ENCODE measurements around the gene TRPM7. TPM values are rescaled to one million over a fixed set of nuclear protein-coding genes. Genes with fewer than 3 reads are reported as not detected.
A peak's percentile ranks its signal among the peaks of the same experiment; 100 is the strongest.

Gene TRPM7
- total and polyA plus RNA-seq, 9 of the 15 experiments (the other 6 are each of a cell fraction or from before 2014, with no cell fraction given): 12.3 to 59.2 (median 31.5) TPM

GRCh38 chr15:50685976-50686468, 575 bp downstream of the TRPM7 start (continued):
- TF ChIP-seq MTA3 (IDR thresholded peaks at IDR 0.05; ENCODE audit: borderline replicate concordance) (no peak), E2F6 (IDR thresholded peaks at IDR 0.05; ENCODE audit: borderline replicate concordance in 1 of 2, extremely low read depth in 1 of 2, insufficient read depth in 1 of 2, insufficient read length in 1 of 2, low read depth in 1 of 2, low read length in 1 of 2, poor library complexity in 1 of 2, severe bottlenecking in 1 of 2) (peak in 1 of 2 experiments; percentile 48), LEF1 (IDR thresholded peaks at IDR 0.05) (no peak), TRIM24 (IDR thresholded peaks at IDR 0.05) (no peak), HDAC2 (IDR thresholded peaks at IDR 0.05) (no peak), ZZZ3 (IDR thresholded peaks at IDR 0.05) (no peak), CHD2 (IDR thresholded peaks at IDR 0.05; ENCODE audit: low read depth, low read length) (no peak), RBFOX2 (IDR thresholded peaks at IDR 0.05; ENCODE audit: low read depth, low read length) (no peak), ARHGAP35 (IDR thresholded peaks at IDR 0.05; ENCODE audit: partially characterized antibody) (no peak), BRCA1 (IDR thresholded peaks at IDR 0.05) (no peak), BRCA1 (CRISPR knock-in tag; IDR thresholded peaks at IDR 0.05) (no peak), RREB1 (CRISPR knock-in tag; IDR thresholded peaks at IDR 0.05) (no peak), THAP7 (CRISPR knock-in tag; IDR thresholded peaks at IDR 0.05) (no peak), E2F8 (IDR thresholded peaks at IDR 0.05; ENCODE audit: low read depth, partially characterized antibody) (no peak), FOXP1 (CRISPR knock-in tag; IDR thresholded peaks at IDR 0.05) (no peak), KLF10 (CRISPR knock-in tag; IDR thresholded peaks at IDR 0.05) (no peak), GABPB2 (CRISPR knock-in tag; conservative IDR thresholded peaks at IDR 0.05) (no peak), THRA (IDR thresholded peaks at IDR 0.05) (no peak)
